Measurements from ENCODE around the gene ADCYAP1R1.

ADCYAP1R1 gene

GRCh38 chr7:31096877-31097258 is 44.8 kb downstream of the ADCYAP1R1 start:
- Histone ChIP-seq H3K9ac (ENCODE audit: insufficient read length, low read depth) (no peak overlapping the region), H3K4me1 (ENCODE audit: insufficient read depth, insufficient read length) (peaks cover 8% of the 10 kb centered on the region), H3K4me3 (ENCODE audit: insufficient read length, low read depth) (no peak overlapping the region), H3K36me3 (ENCODE audit: insufficient read depth, insufficient read length, low read length) (no peaks in the 10 kb centered on the region), H3K27me3 (ENCODE audit: insufficient read depth, insufficient read length) (no peaks in the 10 kb centered on the region), H3K9me3 (ENCODE audit: insufficient read depth, low read length) (no peaks in the 10 kb centered on the region)
- no peak for TF ChIP-seq YY1 (IDR thresholded peaks at IDR 0.05; ENCODE audit: insufficient read depth, insufficient read length)
- no peak for TF ChIP-seq SUZ12 (IDR thresholded peaks at IDR 0.05; ENCODE audit: extremely low read depth, insufficient read depth, insufficient read length)
- TF ChIP-seq ZNF274 (IDR thresholded peaks at IDR 0.05; ENCODE audit: low read depth, low read length), result no peak
- no peak for DNase-seq (ENCODE audit: low read depth, low spot score)

- Histone ChIP-seq H3K4me3 (ENCODE audit: insufficient read length, low read depth) (no peak overlapping the region), H3K36me3 (ENCODE audit: insufficient read depth, insufficient read length, low read length) (no peaks in the 10 kb centered on the region), H3K4me1 (ENCODE audit: insufficient read depth, insufficient read length) (peaks cover 8% of the 10 kb centered on the region), H3K27me3 (ENCODE audit: insufficient read depth, insufficient read length) (no peaks in the 10 kb centered on the region), H3K9me3 (ENCODE audit: insufficient read depth, low read length) (no peaks in the 10 kb centered on the region), H3K9ac (ENCODE audit: insufficient read length, low read depth) (no peak overlapping the region)
- no peak for DNase-seq (ENCODE audit: low read depth, low spot score)
- TF ChIP-seq YY1 (IDR thresholded peaks at IDR 0.05; ENCODE audit: insufficient read depth, insufficient read length), result no peak
- TF ChIP-seq SUZ12 (IDR thresholded peaks at IDR 0.05; ENCODE audit: extremely low read depth, insufficient read depth, insufficient read length), result no peak
- TF ChIP-seq ZNF274 (IDR thresholded peaks at IDR 0.05; ENCODE audit: low read depth, low read length), result no peak
Measured at GRCh38 chr7:31098642-31099360, 46.7 kb downstream of the ADCYAP1R1 start.

GRCh38 chr7:31099451-31100444 is 47.6 kb downstream of the ADCYAP1R1 start:
- Histone ChIP-seq H3K36me3 (ENCODE audit: insufficient read depth, insufficient read length, low read length) (no peaks in the 10 kb centered on the region), H3K9me3 (ENCODE audit: insufficient read depth, low read length) (no peaks in the 10 kb centered on the region), H3K9ac (ENCODE audit: insufficient read length, low read depth) (no peak overlapping the region), H3K4me3 (ENCODE audit: insufficient read length, low read depth) (no peak overlapping the region), H3K4me1 (ENCODE audit: insufficient read depth, insufficient read length) (peaks cover 8% of the 10 kb centered on the region), H3K27me3 (ENCODE audit: insufficient read depth, insufficient read length) (no peaks in the 10 kb centered on the region)
- TF ChIP-seq YY1 (IDR thresholded peaks at IDR 0.05; ENCODE audit: insufficient read depth, insufficient read length), result no peak
- no peak for TF ChIP-seq ZNF274 (IDR thresholded peaks at IDR 0.05; ENCODE audit: low read depth, low read length)
- no peak for TF ChIP-seq SUZ12 (IDR thresholded peaks at IDR 0.05; ENCODE audit: extremely low read depth, insufficient read depth, insufficient read length)
- DNase-seq (ENCODE audit: low read depth, low spot score), result no peak

- Histone ChIP-seq H3K4me1 (ENCODE audit: insufficient read depth, insufficient read length) (peaks cover 8% of the 10 kb centered on the region), H3K4me3 (ENCODE audit: insufficient read length, low read depth) (no peak overlapping the region), H3K36me3 (ENCODE audit: insufficient read depth, insufficient read length, low read length) (no peaks in the 10 kb centered on the region), H3K9me3 (ENCODE audit: insufficient read depth, low read length) (no peaks in the 10 kb centered on the region), H3K9ac (ENCODE audit: insufficient read length, low read depth) (no peak overlapping the region), H3K27me3 (ENCODE audit: insufficient read depth, insufficient read length) (no peaks in the 10 kb centered on the region)
- no peak for TF ChIP-seq ZNF274 (IDR thresholded peaks at IDR 0.05; ENCODE audit: low read depth, low read length)
- TF ChIP-seq SUZ12 (IDR thresholded peaks at IDR 0.05; ENCODE audit: extremely low read depth, insufficient read depth, insufficient read length), result no peak
- no peak for TF ChIP-seq YY1 (IDR thresholded peaks at IDR 0.05; ENCODE audit: insufficient read depth, insufficient read length)
- DNase-seq (ENCODE audit: low read depth, low spot score), result no peak
Measured at GRCh38 chr7:31100445-31100844, 48.3 kb downstream of the ADCYAP1R1 start.

GRCh38 chr7:31100871-31101270 is 48.8 kb downstream of the ADCYAP1R1 start:
- Histone ChIP-seq H3K9ac (ENCODE audit: insufficient read length, low read depth) (no peak overlapping the region), H3K4me3 (ENCODE audit: insufficient read length, low read depth) (no peak overlapping the region), H3K4me1 (ENCODE audit: insufficient read depth, insufficient read length) (peaks cover 8% of the 10 kb centered on the region), H3K36me3 (ENCODE audit: insufficient read depth, insufficient read length, low read length) (no peaks in the 10 kb centered on the region), H3K27me3 (ENCODE audit: insufficient read depth, insufficient read length) (no peaks in the 10 kb centered on the region), H3K9me3 (ENCODE audit: insufficient read depth, low read length) (no peaks in the 10 kb centered on the region)
- TF ChIP-seq YY1 (IDR thresholded peaks at IDR 0.05; ENCODE audit: insufficient read depth, insufficient read length), result no peak
- TF ChIP-seq SUZ12 (IDR thresholded peaks at IDR 0.05; ENCODE audit: extremely low read depth, insufficient read depth, insufficient read length), result no peak
- TF ChIP-seq ZNF274 (IDR thresholded peaks at IDR 0.05; ENCODE audit: low read depth, low read length), result no peak
- no peak for DNase-seq (ENCODE audit: low read depth, low spot score)

GRCh38 chr7:31101544-31101943 is 49.4 kb downstream of the ADCYAP1R1 start:
- no peaks in the 10 kb centered on the region for H3K27me3 ChIP-seq (ENCODE audit: insufficient read depth, insufficient read length)
- H3K4me1 ChIP-seq (ENCODE audit: insufficient read depth, insufficient read length), result peaks cover 8% of the 10 kb centered on the region
- H3K9ac ChIP-seq (ENCODE audit: insufficient read length, low read depth), result no peak overlapping the region
- H3K36me3 ChIP-seq (ENCODE audit: insufficient read depth, insufficient read length, low read length), result no peaks in the 10 kb centered on the region
- no peak for TF ChIP-seq SUZ12 (IDR thresholded peaks at IDR 0.05; ENCODE audit: extremely low read depth, insufficient read depth, insufficient read length)
- no peak for TF ChIP-seq ZNF274 (IDR thresholded peaks at IDR 0.05; ENCODE audit: low read depth, low read length)
- no peak overlapping the region for H3K4me3 ChIP-seq (ENCODE audit: insufficient read length, low read depth)
- no peak for DNase-seq (ENCODE audit: low read depth, low spot score)
- H3K9me3 ChIP-seq (ENCODE audit: insufficient read depth, low read length), result no peaks in the 10 kb centered on the region
